Endometrial microvascular endothelial cells (primary cell): ENCODE data around the gene SPOCK1. TPM values are rescaled to one million over a fixed set of nuclear protein-coding genes. Genes with fewer than 3 reads are reported as not detected.
"Not testable (repeated sequence)": the region's sequence is repeated elsewhere in the genome, so short reads cannot be mapped to it uniquely, and the experiment has no call there.

ENCODE experiments used
- in situ Hi-C: cut with HindIII; loops from 2 replicates; pipeline ENCODE4 v1.10.0; 2017; ENCODE audit warnings: low sequenced_read_pairs, low pct_unique_long_range_greater_than_20kb; ENCODE audit errors: inconsistent ontology term
- total RNA-seq: library from RNA; depleted of rRNA; stranded (reverse); fragments of >200 nt; gene quantifications from one replicate; pipeline ENCODE4 v1.2.3, GENCODE V29; 2015; ENCODE audit errors: inconsistent ontology term

The SPOCK1 gene
- total RNA-seq, 1 donor from 2014 or later = 8.7 TPM

- in situ Hi-C loops = no loop called here
Measured at GRCh38 chr5:137010226-137010625, 488.9 kb downstream of the SPOCK1 start.

- in situ Hi-C loops = no loop called here
Measured at GRCh38 chr5:137004279-137004678, 494.8 kb downstream of the SPOCK1 start.

- in situ Hi-C loops = no loop called here
Measured at GRCh38 chr5:137001026-137001569, 498.0 kb downstream of the SPOCK1 start.

GRCh38 chr5:136999787-137000186 lies 499.3 kb downstream of the SPOCK1 start:
- in situ Hi-C loops = no loop called here

- in situ Hi-C loops = no loop called here
Measured at GRCh38 chr5:136998854-136999357, 500.2 kb downstream of the SPOCK1 start.

GRCh38 chr5:136994154-136994553 lies 505.0 kb downstream of the SPOCK1 start:
- in situ Hi-C loops = no loop called here

GRCh38 chr5:136992796-136993489 lies 506.2 kb downstream of the SPOCK1 start:
- in situ Hi-C loops = no loop called here

GRCh38 chr5:136985785-136986475 lies 513.2 kb downstream of the SPOCK1 start:
- in situ Hi-C loops = no loop called here

- in situ Hi-C loops = no loop called here
Measured at GRCh38 chr5:136984772-136985446, 514.2 kb downstream of the SPOCK1 start.

GRCh38 chr5:136981936-136982335 lies 517.2 kb downstream of the SPOCK1 start:
- in situ Hi-C loops = no loop called here

- in situ Hi-C loops = no loop called here
Measured at GRCh38 chr5:136979131-136979530, 520.0 kb downstream of the SPOCK1 start.

- in situ Hi-C loops = no loop called here
Measured at GRCh38 chr5:136963504-136963903, 535.6 kb downstream of the SPOCK1 start.

- in situ Hi-C loops = no loop called here
Measured at GRCh38 chr5:136957428-136957827, 541.7 kb downstream of the SPOCK1 start.

- in situ Hi-C loops = not testable (repeated sequence)
Measured at GRCh38 chr5:136954142-136954541, 545.0 kb downstream of the SPOCK1 start.

- in situ Hi-C loops = not testable (repeated sequence)
Measured at GRCh38 chr5:136953346-136954069, 545.6 kb downstream of the SPOCK1 start.

- in situ Hi-C loops = no loop called here
Measured at GRCh38 chr5:136927571-136927970, 571.6 kb downstream of the SPOCK1 start.

GRCh38 chr5:136926073-136926472 lies 573.1 kb downstream of the SPOCK1 start:
- in situ Hi-C loops = no loop called here
